COLO668 (cell line): ENCODE results near the gene OR5B12.
"Not testable (repeated sequence)": the region's sequence is repeated elsewhere in the genome, so short reads cannot be mapped to it uniquely, and the experiment has no call there.

Experiments
- DNase-seq: peaks from one replicate; lab custom pipeline; 2025; ENCODE audit not compliant: unreplicated experiment; lab: John Stamatoyannopoulos, UW

OR5B12 gene

GRCh38 chr11:58442136-58442535 lies at the start of gene OR5B12:
Gene OR5B12 (minus strand): TSS chr11:58442236. CDS start chr11:58440151, 2,085 bp downstream.
- no peak for DNase-seq

GRCh38 chr11:58490827-58491226 lies 48.8 kb upstream of the OR5B12 start:
- no peak for DNase-seq

DNA sequence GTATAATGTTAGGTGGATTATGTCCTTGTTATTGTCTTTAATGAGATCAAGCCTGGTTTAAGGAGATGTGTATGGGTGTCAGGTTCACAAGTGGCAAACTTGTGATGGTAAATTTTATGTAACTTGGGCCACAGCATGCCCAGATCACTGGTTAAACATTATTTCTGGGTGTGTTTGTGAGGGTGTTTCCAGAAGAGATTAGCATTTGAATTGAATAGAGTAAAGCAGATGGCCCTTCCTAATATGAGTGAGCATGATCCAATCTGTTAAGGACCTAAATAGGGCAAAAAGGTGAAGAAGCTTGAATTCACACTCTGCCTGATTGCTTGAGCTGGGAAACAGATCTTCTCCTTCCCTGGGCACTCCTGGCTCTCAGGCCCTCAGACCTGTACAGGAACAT lies 45.1 kb upstream of the OR5B12 start:
- no peak for DNase-seq

GRCh38 chr11:58485961-58486360 lies 43.9 kb upstream of the OR5B12 start:
- DNase-seq, result no peak

DNA sequence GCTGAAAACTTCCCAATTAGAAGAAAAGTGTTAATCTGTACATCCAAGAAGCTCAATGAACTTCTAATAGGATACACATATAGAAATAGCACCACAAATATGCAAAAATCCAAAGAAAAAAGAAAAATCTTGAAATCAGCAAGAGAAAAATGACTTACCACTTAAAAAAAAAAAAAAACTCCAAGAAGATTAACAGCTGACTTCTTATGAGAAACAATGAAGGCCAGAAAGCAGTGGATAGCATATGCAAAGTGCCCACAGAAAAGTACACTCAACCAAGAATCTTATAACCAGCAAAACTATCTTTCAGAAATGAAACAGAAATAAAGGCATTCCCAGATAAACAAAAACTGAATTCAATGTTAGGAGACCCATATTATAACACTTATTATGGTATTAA lies 29.9 kb upstream of the OR5B12 start:
- DNase-seq, result no peak

GRCh38 chr11:58466293-58466692 lies 24.3 kb upstream of the OR5B12 start:
- no peak for DNase-seq

- DNase-seq, result no peak
Measured at GRCh38 chr11:58465690-58466089, 23.7 kb upstream of the OR5B12 start.

DNA sequence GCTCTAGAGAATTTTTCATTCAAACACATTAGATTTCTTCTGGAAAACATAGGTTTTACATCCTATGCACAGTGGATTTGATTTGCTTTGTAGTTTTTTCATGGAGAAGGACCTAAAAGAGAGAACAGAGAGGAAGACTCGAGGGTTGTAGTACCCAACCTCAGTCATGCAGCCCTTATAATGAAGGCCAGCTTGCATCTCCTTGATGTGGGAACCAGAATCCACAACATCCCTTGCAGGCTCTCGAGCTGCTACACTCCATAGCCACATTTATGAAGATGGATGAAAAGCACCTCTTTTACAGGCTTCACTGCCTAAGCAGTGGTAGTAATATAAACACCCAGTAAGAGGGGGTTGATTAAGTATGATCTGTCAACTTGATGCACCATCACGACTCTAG lies 9.5 kb upstream of the OR5B12 start:
- DNase-seq, result no peak

GRCh38 chr11:58446294-58446693 lies 4.3 kb upstream of the OR5B12 start:
- no peak for DNase-seq

GRCh38 chr11:58444300-58444699 lies 2.3 kb upstream of the OR5B12 start:
- no peak for DNase-seq

GRCh38 chr11:58438486-58438885 lies 3.5 kb downstream of the OR5B12 start:
- no peak for DNase-seq

DNA sequence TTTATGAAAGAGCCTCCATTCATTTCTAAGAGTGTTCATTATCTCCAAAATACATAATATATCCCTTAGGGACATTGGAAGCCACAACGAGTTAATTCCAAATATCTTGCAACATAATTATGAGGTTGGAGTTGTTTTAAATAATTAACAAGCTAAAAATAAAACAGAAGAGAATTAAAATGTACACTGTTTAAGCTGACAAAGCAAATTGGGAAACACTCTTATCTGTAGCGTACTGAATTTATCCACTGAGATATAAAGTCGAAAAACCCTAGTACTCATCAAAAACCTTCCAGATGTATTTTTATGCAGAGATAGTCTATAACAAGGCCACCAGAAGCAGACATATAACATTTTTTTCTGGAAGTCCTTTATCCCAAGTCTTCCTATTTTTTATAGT lies 7.8 kb downstream of the OR5B12 start:
- DNase-seq, result no peak

DNA sequence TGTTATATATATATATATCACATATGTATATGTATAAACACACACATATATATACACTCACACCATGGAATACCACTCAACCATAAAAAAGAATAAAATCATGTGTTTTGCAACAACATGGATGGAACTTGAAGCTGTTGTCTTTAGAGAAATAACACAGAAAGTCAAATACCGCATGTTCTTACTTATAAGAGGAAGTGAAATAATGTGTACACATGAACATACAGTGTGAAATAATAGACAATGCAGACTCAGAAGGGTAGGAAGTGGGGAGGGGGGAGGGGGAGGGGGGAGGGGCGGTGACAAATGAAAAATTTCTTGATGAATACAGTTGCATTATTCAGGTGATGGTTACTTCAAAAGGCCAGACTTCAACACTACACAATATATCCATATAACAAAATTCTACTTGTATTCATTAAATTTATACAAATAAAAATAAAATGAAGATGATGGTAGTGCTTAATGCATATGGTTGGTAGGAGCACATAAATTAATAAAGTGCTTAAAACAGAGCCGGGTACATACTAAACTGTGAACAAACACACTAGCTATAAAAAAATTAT lies 8.3 kb downstream of the OR5B12 start:
- DNase-seq, result no peak

GRCh38 chr11:58429273-58429672 lies 12.8 kb downstream of the OR5B12 start:
- DNase-seq, result no peak

GRCh38 chr11:58428021-58428420 lies 14.0 kb downstream of the OR5B12 start, which contains the start of gene OR5B2:
Gene OR5B2 (minus strand): TSS chr11:58428121. CDS start chr11:58423261, 4,860 bp downstream.
- DNase-seq, result no peak

DNA sequence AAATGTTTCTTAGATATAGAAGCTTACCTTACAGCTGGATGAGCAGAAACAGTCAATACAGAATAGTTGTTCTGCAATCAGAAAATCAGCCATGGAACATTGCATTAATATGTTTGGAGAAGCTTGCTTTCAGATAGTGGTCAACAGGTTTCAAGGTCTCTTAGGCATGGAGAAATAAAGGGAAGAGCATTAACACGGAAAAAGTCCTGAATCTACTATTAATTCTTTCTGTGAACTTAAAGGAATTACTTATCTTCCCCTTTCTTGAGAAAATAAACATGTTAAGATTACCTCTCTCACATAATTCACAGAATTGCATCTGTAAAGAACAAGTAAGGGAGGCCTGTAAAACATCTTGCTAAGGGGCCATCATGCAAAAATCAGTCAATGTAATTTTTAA lies 35.3 kb downstream of the OR5B12 start, which contains the start of gene OR5B3:
TSS of gene OR5B3 (minus strand) at position 101 of the 400 bp plus-strand sequence. CDS start 3,465 bp downstream, outside the sequence.
- DNase-seq, result no peak

- not testable (repeated sequence) for DNase-seq
Measured at GRCh38 chr11:58399622-58400021, 42.4 kb downstream of the OR5B12 start.

GRCh38 chr11:58395581-58395980 lies 46.5 kb downstream of the OR5B12 start:
- no peak for DNase-seq

- DNase-seq, result no peak
Measured at GRCh38 chr11:58394195-58394594, 47.8 kb downstream of the OR5B12 start.

DNA sequence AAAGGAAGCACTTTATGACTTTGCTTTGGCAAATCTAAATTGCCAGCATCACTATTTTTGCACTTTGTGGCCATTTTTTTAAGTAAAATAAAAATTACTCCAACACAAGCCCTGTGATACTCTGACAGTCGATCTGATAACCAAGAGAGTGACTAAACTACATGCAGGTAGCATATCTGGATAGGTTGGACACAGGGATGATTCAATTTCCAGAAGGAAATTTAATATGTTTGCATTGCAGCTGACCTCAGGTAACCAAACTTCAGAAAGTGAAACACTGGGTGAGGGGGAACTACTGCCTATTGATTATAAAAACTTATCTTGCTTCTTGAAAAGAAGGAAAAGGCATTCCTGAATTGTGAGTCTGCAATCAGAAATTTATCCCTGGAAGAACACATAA lies 49.3 kb downstream of the OR5B12 start:
- no peak for DNase-seq

- DNase-seq, result no peak
Measured at GRCh38 chr11:58391879-58392278, 50.2 kb downstream of the OR5B12 start.

- no peak for DNase-seq
Measured at GRCh38 chr11:58390551-58391063, 51.4 kb downstream of the OR5B12 start.
